Measurements from ENCODE around the gene UNC45A.

GRCh38 chr15:90959028-90959595, 24.0 kb downstream of the UNC45A start:
- TF ChIP-seq CTCF (tag by site-specific recombination; IDR thresholded peaks at IDR 0.05): no peak
- TF ChIP-seq ZNF23 (tag by site-specific recombination; IDR thresholded peaks at IDR 0.05; ENCODE audit: borderline replicate concordance): no peak
- TF ChIP-seq GLI4 (tag by site-specific recombination; IDR thresholded peaks at IDR 0.05): no peak
